K562 (cell line): ENCODE measurements around the gene SULT2B1. TPM values are rescaled to one million over a fixed set of nuclear protein-coding genes. Genes with fewer than 3 reads are reported as not detected.

Experiments used
- CCAR2 ChIP-seq: fragments of 200-400 bp; formaldehyde crosslinking; IDR thresholded peaks from 2 replicates; pipeline ENCODE4 v1.6.1; 2017; ENCODE audit warnings: mild to moderate bottlenecking, low read depth, low read length
- HBP1 ChIP-seq: fragments of 450-650 bp; formaldehyde crosslinking; IDR thresholded peaks from 2 replicates; pipeline ENCODE4 v1.4.0; 2022; ENCODE audit warnings: missing genetic modification characterization
- HDAC3 ChIP-seq: fragments of 450-650 bp; IDR thresholded peaks from 2 replicates; pipeline ENCODE4 v1.6.1; 2018; ENCODE audit warnings: borderline replicate concordance, mild to moderate bottlenecking, moderate library complexity; ENCODE audit not compliant: partially characterized antibody
- KAT8 ChIP-seq: fragments of 450-650 bp; IDR thresholded peaks from 2 replicates; pipeline ENCODE4 v1.6.1; 2016; ENCODE audit warnings: low read depth, mild to moderate bottlenecking
- KDM1A ChIP-seq, 2 experiments: fragments of 450-650 bp; IDR thresholded peaks; 2 replicates each; pipeline ENCODE4 v1.6.1; 2016; ENCODE audit warnings: mild to moderate bottlenecking in 2 of 2
- MAFF ChIP-seq: IDR thresholded peaks from 2 replicates; pipeline ENCODE4 v1.6.1; 2012; ENCODE audit warnings: low read length, improper control_type of control experiment
- MTA1 ChIP-seq: fragments of 450-650 bp; IDR thresholded peaks from 2 replicates; pipeline ENCODE4 v1.6.1; 2017; ENCODE audit warnings: borderline replicate concordance
- NFE2 ChIP-seq: IDR thresholded peaks from 2 replicates; pipeline ENCODE4 v1.6.1; 2014; ENCODE audit warnings: antibody characterized with exemption, low read depth
- RAD21 ChIP-seq, 2 experiments: fragments of 250-450 bp in 1 of 2; fragments of 450-650 bp in 1 of 2; sonication (Bioruptor Pico) in 1 of 2; formaldehyde crosslinking in 1 of 2; IDR thresholded peaks in 1 of 2; conservative IDR thresholded peaks in 1 of 2; 2 replicates each; pipeline versions ENCODE4 v1.4.0 to v1.8.0; 2020 to 2022; ENCODE audit warnings: mild to moderate bottlenecking in 2 of 2, moderate library complexity in 1 of 2
- RBM25 ChIP-seq: fragments of 200-400 bp; formaldehyde crosslinking; IDR thresholded peaks from 2 replicates; pipeline ENCODE4 v1.6.1; 2018; ENCODE audit warnings: low read length, low read depth, moderate library complexity; ENCODE audit not compliant: severe bottlenecking
- REST ChIP-seq, 2 experiments: fragments of 450-650 bp; formaldehyde crosslinking in 1 of 2; IDR thresholded peaks; 2 replicates each; pipeline versions ENCODE4 v1.4.0 to v1.6.1; 2014 to 2020; ENCODE audit warnings: mild to moderate bottlenecking in 2 of 2, borderline replicate concordance in 1 of 2, low read depth in 1 of 2
- RREB1 ChIP-seq: fragments of 250-450 bp; sonication (Bioruptor Pico); IDR thresholded peaks from 2 replicates; pipeline ENCODE4 v1.4.0; 2020
- SMARCA5 ChIP-seq: fragments of 450-650 bp; IDR thresholded peaks from 2 replicates; pipeline ENCODE4 v1.6.1; 2016
- polyA plus RNA-seq, 8 experiments: library from polyadenylated mRNA; depleted of rRNA in 4 of 8; stranded (reverse) in 5 of 8; unstranded in 3 of 8; fragments of >200 nt; fragmentation: Nextera tagmentation in 2 of 8; fragmentation: Illumina TruSeq in 1 of 8; extraction: Ambion mirVana in 2 of 8; extraction: Trizol in 1 of 8; gene quantifications; 2 replicates each; pipeline versions ENCODE4 v1.2.1 to v1.2.3, GENCODE V29; 2011 to 2014; ENCODE audit warnings: inconsistent platforms in 1 of 8, missing spikeins in 1 of 8
- total RNA-seq, 7 experiments: library from RNA; depleted of rRNA in 6 of 7; stranded (reverse); fragments of >200 nt in 6 of 7; fragmentation: Illumina TruSeq in 2 of 7; extraction: Trizol in 2 of 7; gene quantifications; 2 replicates each; pipeline versions ENCODE4 v1.2.1 to v1.2.3, GENCODE V29; 2011 to 2021; ENCODE audit warnings: low replicate concordance in 1 of 7

Gene SULT2B1
- total and polyA plus RNA-seq, 9 of the 15 experiments (the other 6 are each of a cell fraction or from before 2014, with no cell fraction given): 0.09 to 0.62 (median 0.22) TPM; not detected in 2

GRCh38 chr19:48560095-48560530, 8.1 kb downstream of the SULT2B1 start (continued):
- no peak for TF ChIP-seq KAT8
- peak in 1 of 2 experiments; percentile 44; a peak in 2 of 4 replicates for TF ChIP-seq RAD21 (CRISPR knock-in tag; conservative IDR thresholded peaks at IDR 0.05 in 1 of 2, IDR thresholded peaks at IDR 0.05 in 1 of 2)
- peak; percentile 79 to 89 for TF ChIP-seq KDM1A (IDR thresholded peaks at IDR 0.05)
- TF ChIP-seq HDAC3: no peak
- TF ChIP-seq SMARCA5: peak; percentile 92; the same call in 1 of the 2 replicates
- no peak for TF ChIP-seq HBP1
- TF ChIP-seq CCAR2: no peak
- peak; percentile 69 for TF ChIP-seq MAFF
- TF ChIP-seq NFE2: peak; percentile 24; the same call in 1 of the 2 replicates
- no peak for TF ChIP-seq MTA1
- TF ChIP-seq RREB1: no peak
- TF ChIP-seq REST (IDR thresholded peaks at IDR 0.05; ENCODE audit: borderline replicate concordance): peak; percentile 28; the same call in 1 of the 2 replicates
- no peak for TF ChIP-seq REST (CRISPR knock-in tag; IDR thresholded peaks at IDR 0.05; ENCODE audit: low read depth)
- TF ChIP-seq RBM25: peak; percentile 98
